ENCODE data around the gene SLFN14. TPM values are rescaled to one million over a fixed set of nuclear protein-coding genes. Genes with fewer than 3 reads are reported as not detected.

Gene SLFN14
- total and polyA plus RNA-seq, 2 of the 4 experiments (the other 2 are of a cell fraction), result not detected

DNA sequence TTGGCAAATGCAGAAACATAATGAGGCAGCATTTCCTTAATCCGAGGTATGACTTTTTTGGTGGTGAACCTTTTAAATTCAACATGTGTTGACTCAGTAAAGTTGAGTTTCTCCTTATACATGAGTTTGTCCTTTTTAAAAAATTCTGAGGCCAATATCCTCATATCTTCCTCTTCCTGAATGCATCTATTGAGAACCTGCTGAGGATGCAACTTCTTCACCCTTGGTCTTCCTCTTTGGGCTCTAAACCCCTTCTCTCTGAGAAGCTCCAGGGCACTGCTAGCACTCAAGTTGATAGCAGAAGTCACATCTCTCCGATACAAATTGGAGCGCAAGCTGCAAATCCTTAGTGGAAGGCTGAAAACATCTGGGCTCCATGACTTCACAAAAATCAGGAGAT lies 3.3 kb downstream of the SLFN14 start:
- Histone ChIP-seq H4K20me1 (ENCODE audit: insufficient read depth, low read length) (no peaks in the 10 kb centered on the region), H3K9me1 (ENCODE audit: insufficient read depth, low read length) (no peaks in the 10 kb centered on the region), H2BK5ac (ENCODE audit: low read depth, low read length, poor library complexity, severe bottlenecking) (no peak overlapping the region), H4K91ac (ENCODE audit: insufficient read depth, low read depth, low read length) (no peak overlapping the region), H2BK20ac (ENCODE audit: low read depth, low read length) (no peak overlapping the region), H3K4ac (ENCODE audit: low read depth, low read length) (no peak overlapping the region), H4K5ac (ENCODE audit: low read depth, low read length) (no peak overlapping the region), H2BK15ac (ENCODE audit: low read depth, low read length) (no peak overlapping the region), H3K4me3 (ENCODE audit: insufficient read depth, low read depth, low read length) (no peak overlapping the region), H2AFZ (replicated peaks; ENCODE audit: low read length, poor library complexity) (no peak overlapping the region), H3K27me3 (ENCODE audit: control insufficient read depth, insufficient read depth, low read length) (peaks cover 19% of the 10 kb centered on the region), H4K8ac (ENCODE audit: low read depth in 2 of 2, low read length in 2 of 2) (no peak overlapping the region), H3K23ac (ENCODE audit: low read depth, low read length) (no peak overlapping the region; the same call in 1 of the 2 replicates), H3K4me1 (ENCODE audit: control insufficient read depth, insufficient read depth, low read length) (no peaks in the 10 kb centered on the region), H3K4me2 (ENCODE audit: low read depth, low read length) (no peak overlapping the region), H3K14ac (replicated peaks; ENCODE audit: low read depth, low read length) (no peak overlapping the region), H3K27ac (ENCODE audit: insufficient read depth, low read length) (no peak overlapping the region), H2BK120ac (ENCODE audit: low read depth, low read length) (no peak overlapping the region), H3K56ac (ENCODE audit: extremely low read depth, insufficient read depth, low read length) (no peak overlapping the region), H3K18ac (ENCODE audit: low read depth, low read length) (no peak overlapping the region), H3K79me1 (ENCODE audit: low read depth in 1 of 2, low read length in 2 of 2) (no peaks in the 10 kb centered on the region), H3K36me3 (ENCODE audit: control insufficient read depth, insufficient read depth, low read length) (no peaks in the 10 kb centered on the region), H2AK9ac (replicated peaks; ENCODE audit: low read depth, low read length, poor library complexity) (no peak overlapping the region), H3K9me3 (ENCODE audit: control insufficient read depth, insufficient read depth, low read length) (no peaks in the 10 kb centered on the region), H2AK5ac (ENCODE audit: low read depth, low read length) (no peak overlapping the region), H3K9ac (ENCODE audit: low read depth, low read length) (no peak overlapping the region)
- in situ Hi-C loops (cut with MboI; ENCODE audit: low sequenced_read_pairs), result no loop called here
- no peak for ATAC-seq (ENCODE audit: low read depth)
- intact Hi-C loops (cut with micrococcal nuclease), result no loop called here
- ChIA-PET CTCF (no interaction called here), POLR2A (ENCODE audit: unreplicated experiment) (no interaction called here)
- BruUV-seq (replicated peaks), result no TSS peak
- DNase-seq, result no peak
- no CpG with 5 or more reads among the region's 3 CpGs for WGBS, 2 experiments (ENCODE audit: extremely low coverage in 2 of 2, insufficient read length in 1 of 2)
- TF ChIP-seq RAD21 (IDR thresholded peaks at IDR 0.05; ENCODE audit: low read length), result no peak
- TF ChIP-seq SMC3 (IDR thresholded peaks at IDR 0.05; ENCODE audit: low read depth, low read length), result no peak
- no peak for TF ChIP-seq MXI1 (IDR thresholded peaks at IDR 0.05; ENCODE audit: borderline replicate concordance, low read depth, low read length)
- TF ChIP-seq MAZ (IDR thresholded peaks at IDR 0.05; ENCODE audit: borderline replicate concordance, low read depth, low read length), result no peak
- TF ChIP-seq CTCF (conservative IDR thresholded peaks at IDR 0.05; ENCODE audit: low read depth, low read length), result no peak
- no peak for TF ChIP-seq POLR2A (IDR thresholded peaks at IDR 0.05; ENCODE audit: low read depth, low read length)
- TF ChIP-seq BHLHE40 (IDR thresholded peaks at IDR 0.05; ENCODE audit: low read depth, low read length), result no peak
- TF ChIP-seq, protein P1, sequence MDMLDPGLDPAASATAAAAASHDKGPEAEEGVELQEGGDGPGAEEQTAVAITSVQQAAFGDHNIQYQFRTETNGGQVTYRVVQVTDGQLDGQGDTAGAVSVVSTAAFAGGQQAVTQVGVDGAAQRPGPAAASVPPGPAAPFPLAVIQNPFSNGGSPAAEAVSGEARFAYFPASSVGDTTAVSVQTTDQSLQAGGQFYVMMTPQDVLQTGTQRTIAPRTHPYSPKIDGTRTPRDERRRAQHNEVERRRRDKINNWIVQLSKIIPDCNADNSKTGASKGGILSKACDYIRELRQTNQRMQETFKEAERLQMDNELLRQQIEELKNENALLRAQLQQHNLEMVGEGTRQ (IDR thresholded peaks at IDR 0.05; ENCODE audit: low read depth, low read length), result no peak
- no peak for TF ChIP-seq CHD1 (IDR thresholded peaks at IDR 0.05; ENCODE audit: low read depth, low read length)
- TF ChIP-seq CEBPB (IDR thresholded peaks at IDR 0.05; ENCODE audit: low read depth, low read length), result no peak
- no peak for TF ChIP-seq RFX5 (IDR thresholded peaks at IDR 0.05; ENCODE audit: low read depth, low read length)
- no peak for TF ChIP-seq ELK1 (IDR thresholded peaks at IDR 0.05; ENCODE audit: borderline replicate concordance, low read depth, low read length)
- no peak for TF ChIP-seq NFE2L2 (IDR thresholded peaks at IDR 0.05; ENCODE audit: low read depth, low read length)
- TF ChIP-seq FOS (IDR thresholded peaks at IDR 0.05; ENCODE audit: low read depth, low read length), result no peak
- TF ChIP-seq MAFK (IDR thresholded peaks at IDR 0.05; ENCODE audit: low read depth, low read length), result no peak
- no peak for TF ChIP-seq RCOR1 (IDR thresholded peaks at IDR 0.05; ENCODE audit: insufficient replicate concordance, low read length)
- dilution Hi-C loops (cut with HindIII; ENCODE audit: low sequenced_read_pairs, unreplicated experiment), result no loop called here

Data from IMR-90 (cell line).